Aorta (tissue), 5 donors: Measurements from ENCODE around the gene KMT2E. TPM values are rescaled to one million over a fixed set of nuclear protein-coding genes. Genes with fewer than 3 reads are reported as not detected.
"Not testable (repeated sequence)": the region's sequence is repeated elsewhere in the genome, so short reads cannot be mapped to it uniquely, and the experiment has no call there.

Experiments
- ATAC-seq: fragments of 200-7000 bp; cut with Tn5 transposase; one replicate; pipeline ENCODE4 v1.9.1; 2022; ENCODE audit warnings: moderate library complexity; ENCODE audit not compliant: low FRiP score
- DNase-seq, 2 donors: peaks; one replicate each; pipeline ENCODE4 v3.0.0-alpha.2; 2020
- H3K27ac ChIP-seq, 2 donors: one replicate each; pipeline ENCODE4 v1.5.1; 2013; ENCODE audit warnings: low read length in 2 of 2, mild to moderate bottlenecking in 2 of 2, moderate library complexity in 2 of 2, control low read depth in 1 of 2, inconsistent platforms in 1 of 2, low read depth in 1 of 2
- H3K27me3 ChIP-seq, 2 donors: one replicate each; pipeline ENCODE4 v1.6.1; 2013; ENCODE audit warnings: control low read depth in 1 of 2, low read length in 1 of 2, mild to moderate bottlenecking in 1 of 2, moderate library complexity in 1 of 2; ENCODE audit not compliant: insufficient read depth in 2 of 2, control insufficient read depth in 1 of 2
- H3K36me3 ChIP-seq, 2 donors: one replicate each; pipeline ENCODE4 v1.6.1; 2013; ENCODE audit warnings: control low read depth in 1 of 2, low read length in 1 of 2, mild to moderate bottlenecking in 1 of 2; ENCODE audit not compliant: insufficient read depth in 2 of 2, control insufficient read depth in 1 of 2
- H3K4me1 ChIP-seq, 2 donors: one replicate each; pipeline ENCODE4 v1.6.1; 2013; ENCODE audit warnings: low read length in 2 of 2, control low read depth in 1 of 2, mild to moderate bottlenecking in 1 of 2, moderate library complexity in 1 of 2; ENCODE audit not compliant: insufficient read depth in 2 of 2, control insufficient read depth in 1 of 2
- H3K4me3 ChIP-seq, 2 donors: one replicate each; pipeline ENCODE4 v1.5.1; 2013; ENCODE audit warnings: low read length in 2 of 2, control low read depth in 1 of 2, mild to moderate bottlenecking in 1 of 2
- H3K9me3 ChIP-seq: one replicate; pipeline ENCODE4 v1.6.1; 2013; ENCODE audit warnings: mild to moderate bottlenecking, low read length; ENCODE audit not compliant: control insufficient read depth
- WGBS, 2 donors: extraction: QIAGEN DNeasy Blood & Tissue Kit; methylation state at CpG; one replicate each; pipeline ENCODE4 v1.1.7; 2013; 5-methylcytosine and 5-hydroxymethylcytosine counted together
- intact Hi-C, 2 donors: fragments of 100-400 bp; cut with DNase I; formaldehyde crosslinking; loops; one replicate each; pipeline versions ENCODE4 v1.14.2 to v1.15.0; 2022
- polyA plus RNA-seq, 2 donors: library from polyadenylated mRNA; stranded (reverse); fragments of 200-250 nt; gene quantifications; one replicate each; pipeline ENCODE4 v1.2.3, GENCODE V29; 2013
- total RNA-seq, 2 donors: library from RNA; stranded (reverse); fragmentation: NEBNext Ultra II Directional; extraction: Animal tissue kit (Norgen Biotek cat#: 25700); gene quantifications; one replicate each; pipeline ENCODE4 v1.2.1, GENCODE V29; 2021
- donor health status: healthy with polysubstance abuse.
- donor health status: Bipolar disorder and iron deficiency.
- donor health status: DM: no; HTN: no; CAD: no.
- donor health status: DM: no; HTN: no; CAD: no.
- donor health status: DM: yes; HTN: yes; CAD: no.

The KMT2E gene
- total and polyA plus RNA-seq, 4 donors = 16.5 to 156 (median 84.0) TPM

- no peaks in the 10 kb centered on the region for H3K36me3 ChIP-seq
- H3K9me3 ChIP-seq = no peaks in the 10 kb centered on the region
- intact Hi-C loops = loop anchor here (2.0 kb wide), 2 partner anchors 14 to 28 kb away; no protein-coding TSS in a partner anchor
- H3K27me3 ChIP-seq = no peaks in the 10 kb centered on the region
- ATAC-seq = no peak
- peaks cover 1 to 20% of the 10 kb centered on the region in 2 donors for H3K4me1 ChIP-seq
- H3K27ac ChIP-seq = peak overlapping the region in 1 of 2 donors; percentile 43
- no peak for DNase-seq
- WGBS, 2 donors = 25 to 29% methylated on average over 1 of the region's 1 CpG
- H3K4me3 ChIP-seq = no peak overlapping the region
Measured at GRCh38 chr7:104985259-104985617, 28.8 kb upstream of the KMT2E start.

DNA sequence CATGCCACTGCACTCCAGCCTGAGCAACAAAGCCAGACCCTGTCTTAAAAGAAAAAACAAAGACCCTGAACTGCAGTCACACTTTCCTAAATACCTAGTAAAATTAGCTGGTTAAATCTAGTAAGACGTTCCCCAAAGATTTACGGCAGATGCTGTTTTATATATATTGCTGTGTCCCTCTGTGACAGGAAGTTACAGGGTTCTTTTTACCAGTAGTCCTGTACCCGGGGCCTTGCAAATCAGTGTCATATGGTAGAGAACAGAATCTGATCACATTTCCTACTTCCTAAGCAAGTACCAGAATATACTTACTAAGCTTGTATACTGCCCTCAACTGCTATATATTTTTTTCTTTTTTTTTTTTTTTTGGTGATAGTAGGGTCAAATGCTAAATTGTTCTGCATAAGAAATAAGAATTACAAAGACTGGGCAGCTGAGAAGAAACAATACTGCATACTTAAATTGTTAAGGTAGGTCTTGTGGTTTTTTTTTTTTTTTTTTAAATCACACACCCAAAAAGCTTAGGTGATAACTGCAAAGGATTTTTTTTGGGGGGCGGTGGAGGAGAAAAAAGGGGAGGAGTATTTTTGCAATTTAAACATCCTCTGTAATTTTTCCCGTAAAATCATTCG, 27.3 kb upstream of the KMT2E start:
- no peak overlapping the region for H3K4me3 ChIP-seq
- WGBS, 2 donors = 61 to 63% methylated on average over 6 of the region's 6 CpGs
- DNase-seq (no peak), ATAC-seq (no peak)
- no peaks in the 10 kb centered on the region for H3K27me3 ChIP-seq
- peak overlapping the region in 1 of 2 donors; percentile 37 for H3K27ac ChIP-seq
- H3K4me1 ChIP-seq = peaks cover 0 to 20% of the 10 kb centered on the region in 2 donors
- H3K36me3 ChIP-seq = peaks cover 0 to 2% of the 10 kb centered on the region in 2 donors
- intact Hi-C loops = no loop called here
- H3K9me3 ChIP-seq = no peaks in the 10 kb centered on the region

DNA sequence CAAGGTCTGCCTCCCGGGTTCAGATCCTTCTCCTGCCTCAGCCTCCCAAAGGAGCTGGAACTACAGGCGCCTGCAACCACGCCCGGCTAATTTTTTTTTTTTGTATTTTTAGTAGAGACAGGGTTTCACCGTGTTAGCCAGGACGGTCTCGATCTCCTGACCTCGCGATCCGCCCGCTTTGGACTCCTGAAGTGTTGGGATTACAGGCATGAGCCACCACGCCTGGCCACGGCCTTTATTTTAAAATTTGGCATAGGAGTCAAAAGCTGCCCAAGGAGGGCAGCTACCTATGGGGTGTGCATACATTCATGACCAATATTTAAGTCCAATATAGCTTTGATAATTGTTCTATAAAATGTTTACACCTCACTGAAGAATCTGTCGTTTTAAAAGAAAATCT, 26.6 kb upstream of the KMT2E start:
- H3K27me3 ChIP-seq, DNase-seq, H3K4me3 ChIP-seq, H3K36me3 ChIP-seq, ATAC-seq, intact Hi-C loops, H3K9me3 ChIP-seq: not testable (repeated sequence)
- 83% methylated on average over 14 of the region's 14 CpGs for WGBS, 2 donors
- Histone ChIP-seq H3K27ac (peak overlapping the region in 1 of 2 donors; percentile 37), H3K4me1 (peaks cover 0 to 20% of the 10 kb centered on the region in 2 donors)

GRCh38 chr7:104990983-104991382, 23.0 kb upstream of the KMT2E start:
- 94% methylated on average over 7 of the region's 7 CpGs for whole genome bisulfite sequencing, 2 donors
- Histone ChIP-seq H3K4me1 (peaks cover 0 to 12% of the 10 kb centered on the region in 2 donors), H3K36me3 (peaks cover 0 to 2% of the 10 kb centered on the region in 2 donors), H3K9me3 (no peaks in the 10 kb centered on the region), H3K4me3 (no peak overlapping the region), H3K27me3 (no peaks in the 10 kb centered on the region), H3K27ac (no peak overlapping the region)
- intact Hi-C loops = no loop called here
- ATAC-seq (no peak), DNase-seq (no peak)

DNA sequence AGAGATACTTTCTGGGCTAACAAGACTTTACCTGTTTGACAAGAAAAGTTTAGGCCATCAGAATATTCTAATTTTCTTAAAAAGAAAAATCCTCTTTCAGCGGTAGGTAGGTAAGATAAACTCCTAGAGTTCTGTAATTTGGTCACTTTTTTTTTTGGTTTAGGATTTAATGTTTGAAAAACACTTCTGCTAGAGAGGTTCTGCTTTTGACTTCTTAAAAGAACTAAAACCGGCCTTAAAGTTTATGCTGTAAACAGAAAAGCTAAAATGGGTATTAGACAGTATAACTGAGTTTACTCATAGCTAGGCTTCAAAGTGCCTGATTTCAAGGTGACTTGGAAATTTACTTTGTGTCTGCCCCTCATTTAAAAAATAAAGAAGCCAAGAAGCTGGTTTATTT, 21.7 kb upstream of the KMT2E start:
- H3K27ac ChIP-seq = no peak overlapping the region
- no peaks in the 10 kb centered on the region for H3K9me3 ChIP-seq
- peaks cover 0 to 2% of the 10 kb centered on the region in 2 donors for H3K36me3 ChIP-seq
- H3K4me3 ChIP-seq = no peak overlapping the region
- peaks cover 0 to 15% of the 10 kb centered on the region in 2 donors for H3K4me1 ChIP-seq
- intact Hi-C loops = no loop called here
- no peaks in the 10 kb centered on the region for H3K27me3 ChIP-seq
- 72 to 83% methylated on average over 2 of the region's 2 CpGs for WGBS, 2 donors
- ATAC-seq = no peak
- no peak for DNase-seq

DNA sequence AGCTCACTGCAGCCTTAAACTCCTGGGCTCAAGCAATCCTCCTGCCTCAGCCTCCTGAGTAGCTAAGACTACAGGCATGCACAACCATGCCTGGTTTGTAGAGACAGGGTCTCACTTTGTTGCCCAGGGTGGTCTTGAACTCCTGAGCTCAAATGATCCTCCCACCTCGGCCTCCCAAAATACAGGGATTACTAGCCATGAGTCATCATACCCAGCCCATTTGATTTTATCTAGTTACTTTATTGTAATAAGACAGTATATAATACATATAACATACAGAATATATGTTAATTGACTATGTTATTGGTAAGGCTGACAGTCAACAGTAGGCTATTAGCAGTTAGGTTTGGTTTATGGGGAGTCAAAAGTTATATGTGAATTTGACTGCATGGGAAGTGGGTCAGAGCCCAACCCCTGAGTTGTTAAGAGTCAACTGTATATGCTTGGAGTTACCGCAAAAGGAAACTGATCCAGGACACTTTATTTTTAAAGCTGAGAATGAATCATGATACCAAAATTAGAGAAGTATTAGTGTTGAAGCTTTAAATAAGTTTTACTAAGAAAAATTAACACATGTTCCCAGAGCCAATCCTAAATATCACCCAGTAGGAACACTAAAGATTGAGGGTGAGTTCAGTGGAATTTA, 20.7 kb upstream of the KMT2E start:
- H3K4me1 ChIP-seq = peaks cover 2 to 15% of the 10 kb centered on the region in 2 donors

GRCh38 chr7:104998040-104998752, 15.8 kb upstream of the KMT2E start:
- no peak for DNase-seq
- ATAC-seq = no peak
- Histone ChIP-seq H3K9me3 (no peaks in the 10 kb centered on the region), H3K4me3 (no peak overlapping the region), H3K27me3 (no peaks in the 10 kb centered on the region), H3K27ac (no peak overlapping the region), H3K36me3 (no peaks in the 10 kb centered on the region), H3K4me1 (peaks cover 4 to 14% of the 10 kb centered on the region in 2 donors)
- intact Hi-C loops = loop anchor here in 1 of 2 donors (2.0 kb wide), 1 partner anchor 13 kb away; no protein-coding TSS in a partner anchor
- 92 to 93% methylated on average over 3 of the region's 3 CpGs for WGBS, 2 donors

More for the DNA sequence above, 20.7 kb upstream of the KMT2E start:
- Histone ChIP-seq H3K36me3 (peaks cover 0 to 2% of the 10 kb centered on the region in 2 donors), H3K27me3 (no peaks in the 10 kb centered on the region), H3K9me3 (no peaks in the 10 kb centered on the region), H3K4me3 (peak overlapping the region in 1 of 2 donors; percentile 8), H3K27ac (no peak overlapping the region)
- 28 to 32% methylated on average over 2 of the region's 2 CpGs for WGBS, 2 donors
- DNase-seq (no peak), ATAC-seq (no peak)
- intact Hi-C loops = no loop called here

- Histone ChIP-seq H3K4me1 (peaks cover 4 to 13% of the 10 kb centered on the region in 2 donors), H3K27me3 (no peaks in the 10 kb centered on the region), H3K4me3 (no peak overlapping the region), H3K36me3 (no peaks in the 10 kb centered on the region), H3K9me3 (no peaks in the 10 kb centered on the region), H3K27ac (no peak overlapping the region)
- DNase-seq (no peak), ATAC-seq (no peak)
- intact Hi-C loops = no loop called here
- 31 to 33% methylated on average over 4 of the region's 4 CpGs for WGBS, 2 donors
Measured at GRCh38 chr7:105000200-105000599, 13.8 kb upstream of the KMT2E start.
